GM12878 (cell line): ENCODE measurements around the gene MEN1. TPM values are rescaled to one million over a fixed set of nuclear protein-coding genes. Genes with fewer than 3 reads are reported as not detected.

ENCODE experiments used
- CEBPB ChIP-seq, 2 experiments: fragments of 150-350 bp in 1 of 2; IDR thresholded peaks; 2 replicates each; pipeline ENCODE4 v1.6.1; 2012 to 2014; ENCODE audit warnings: low read depth in 2 of 2, low read length in 2 of 2, borderline replicate concordance in 1 of 2, inconsistent platforms in 1 of 2
- EGR1 ChIP-seq, 2 experiments: IDR thresholded peaks; 1 replicate in 1 of 2; 2 replicates in 1 of 2; pipeline ENCODE4 v1.6.1; 2011 to 2012; ENCODE audit warnings: low read depth in 2 of 2, low read length in 2 of 2, borderline replicate concordance in 1 of 2, mild to moderate bottlenecking in 1 of 2, moderate library complexity in 1 of 2
- EP300 ChIP-seq, 2 experiments: fragments of 150-350 bp in 1 of 2; IDR thresholded peaks; 2 replicates each; pipeline ENCODE4 v1.6.1; 2011 to 2012; ENCODE audit warnings: low read depth in 2 of 2, low read length in 2 of 2, borderline replicate concordance in 1 of 2, improper control_type of control experiment in 1 of 2, inconsistent platforms in 1 of 2; ENCODE audit not compliant: control insufficient read depth in 1 of 2
- IKZF1 ChIP-seq: fragments of 450-650 bp; conservative IDR thresholded peaks from 2 replicates; pipeline ENCODE4 v1.6.1; 2017; ENCODE audit warnings: antibody characterized with exemption, mild to moderate bottlenecking
- IRF4 ChIP-seq: IDR thresholded peaks from 2 replicates; pipeline ENCODE4 v1.6.1; 2011; ENCODE audit warnings: low read depth, low read length
- MYC ChIP-seq: IDR thresholded peaks from 2 replicates; pipeline ENCODE4 v1.6.1; 2011; ENCODE audit warnings: mild to moderate bottlenecking, low read length, moderate library complexity, inconsistent platforms; ENCODE audit not compliant: insufficient read depth, insufficient replicate concordance, insufficient read length, severe bottlenecking
- NFXL1 ChIP-seq: fragments of 450-650 bp; IDR thresholded peaks from 2 replicates; pipeline ENCODE4 v1.6.1; 2017; ENCODE audit warnings: antibody characterized with exemption, mild to moderate bottlenecking, borderline replicate concordance
- NR2F1 ChIP-seq: fragments of 450-650 bp; conservative IDR thresholded peaks from 2 replicates; pipeline ENCODE4 v1.6.1; 2017; ENCODE audit warnings: mild to moderate bottlenecking
- POU2F2 ChIP-seq: IDR thresholded peaks from 3 replicates; pipeline ENCODE4 v1.6.1; 2011; ENCODE audit warnings: low read depth, mild to moderate bottlenecking, low read length, borderline replicate concordance
- PRDM15 ChIP-seq: fragments of 450-650 bp; formaldehyde crosslinking; IDR thresholded peaks from 2 replicates; pipeline ENCODE4 v1.4.0; 2020; ENCODE audit warnings: mild to moderate bottlenecking, moderate library complexity
- RAD21 ChIP-seq: IDR thresholded peaks from 2 replicates; pipeline ENCODE4 v1.6.1; 2011; ENCODE audit warnings: mild to moderate bottlenecking, low read depth, low read length, moderate library complexity; ENCODE audit not compliant: insufficient read depth
- RCOR1 ChIP-seq: conservative IDR thresholded peaks from 2 replicates; pipeline ENCODE4 v1.6.1; 2012; ENCODE audit warnings: low read depth, low read length, improper control_type of control experiment
- SMAD1 ChIP-seq: fragments of 450-650 bp; IDR thresholded peaks from 2 replicates; pipeline ENCODE4 v1.6.1; 2018; ENCODE audit warnings: mild to moderate bottlenecking, low read depth; ENCODE audit not compliant: partially characterized antibody
- SP1 ChIP-seq: IDR thresholded peaks from one replicate; pipeline ENCODE4 v1.6.1; 2011; ENCODE audit warnings: low read depth, low read length
- SREBF2 ChIP-seq: IDR thresholded peaks from 2 replicates; pipeline ENCODE4 v1.6.1; 2012; ENCODE audit warnings: mild to moderate bottlenecking, low read length
- SUZ12 ChIP-seq: fragments of 200-600 bp; sonication (generic); IDR thresholded peaks from one replicate; pipeline ENCODE4 v1.6.1; 2018; ENCODE audit warnings: antibody characterized with exemption, mild to moderate bottlenecking; ENCODE audit not compliant: unreplicated experiment
- TCF7 ChIP-seq: IDR thresholded peaks from 2 replicates; pipeline ENCODE4 v1.6.1; 2014; ENCODE audit warnings: antibody characterized with exemption, borderline replicate concordance
- polyA plus RNA-seq, 11 experiments: library from polyadenylated mRNA; depleted of rRNA in 4 of 11; unstranded in 6 of 11; stranded (reverse) in 5 of 11; fragments of >200 nt; fragmentation: Nextera tagmentation in 4 of 11; fragmentation: Illumina TruSeq in 1 of 11; extraction: Ambion mirVana in 4 of 11; extraction: Trizol in 1 of 11; gene quantifications; 1 replicate in 1 of 11; 2 replicates in 10 of 11; pipeline versions ENCODE4 v1.2.1 to v1.2.3, GENCODE V29; 2011 to 2016; ENCODE audit warnings: inconsistent platforms in 2 of 11, missing spikeins in 2 of 11, low read depth in 1 of 11
- total RNA-seq, 4 experiments: library from RNA; depleted of rRNA in 3 of 4; stranded (reverse); fragments of >200 nt in 3 of 4; fragmentation: Illumina TruSeq in 1 of 4; extraction: Trizol in 1 of 4; gene quantifications; 2 replicates each; pipeline versions ENCODE4 v1.2.1 to v1.2.3, GENCODE V29; 2013 to 2021
- TF ChIP-seq, protein P1 (sequence below): fragments of 450-650 bp; IDR thresholded peaks from 2 replicates; pipeline ENCODE4 v1.6.1; 2016; ENCODE audit warnings: mild to moderate bottlenecking, moderate library complexity, borderline replicate concordance
- TF ChIP-seq, protein P2 (sequence below): IDR thresholded peaks from 2 replicates; pipeline ENCODE4 v1.6.1; 2011; ENCODE audit warnings: borderline replicate concordance, low read depth, mild to moderate bottlenecking, moderate library complexity, low read length; ENCODE audit not compliant: insufficient read depth, poor library complexity, severe bottlenecking

The MEN1 gene
- total and polyA plus RNA-seq, 10 of the 15 experiments (the other 5 are each of a cell fraction or from before 2014, with no cell fraction given): 2.5 to 39.7 (median 20.7) TPM

DNA sequence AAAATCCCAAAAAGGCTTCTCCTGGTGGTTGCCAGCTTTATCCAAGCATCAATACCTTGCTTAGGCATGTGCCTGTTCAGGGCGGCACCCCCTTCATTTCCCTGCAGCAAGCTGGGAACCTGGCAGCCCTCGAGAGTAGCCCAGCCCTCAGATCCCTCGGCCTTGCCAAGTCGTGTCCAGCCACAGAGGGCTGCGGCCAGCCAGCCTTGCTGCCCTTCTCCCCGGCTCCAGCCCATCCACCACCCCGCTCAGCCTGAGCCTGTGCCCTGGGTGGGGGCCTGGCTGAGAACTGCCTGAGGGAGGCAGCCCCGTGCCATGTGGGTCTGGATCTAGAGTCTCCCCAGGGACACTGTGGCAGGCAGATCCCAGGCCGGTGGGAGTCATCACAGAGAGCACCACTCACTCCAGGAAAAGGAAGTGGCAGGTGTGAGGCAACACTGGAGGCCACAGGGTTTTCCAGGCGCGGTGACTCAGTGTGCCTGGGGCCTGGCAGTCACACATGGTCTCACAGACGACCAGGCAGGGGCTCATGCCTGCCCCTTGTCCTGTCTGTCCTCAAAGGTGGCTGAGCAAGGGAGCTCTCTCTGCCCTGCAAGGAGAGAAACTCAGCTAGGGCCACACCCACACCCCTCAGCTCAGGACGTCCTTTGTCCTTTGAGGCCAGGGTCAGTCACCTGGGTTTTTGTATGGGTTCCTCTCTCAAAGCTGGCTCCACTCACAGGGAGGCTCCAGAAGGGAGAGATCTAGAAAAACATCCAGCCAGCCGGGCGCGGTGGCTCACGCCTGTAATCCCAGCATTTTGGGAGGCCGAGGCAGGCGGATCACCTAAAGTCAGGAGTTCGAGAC, 46.3 kb upstream of the MEN1 start (continued):
- no peak for TF ChIP-seq NFXL1
- no peak for TF ChIP-seq MYC
- no peak for TF ChIP-seq SUZ12
- no peak for TF ChIP-seq TCF7
- peak; percentile 76 for TF ChIP-seq IRF4
- peak; percentile 85 for TF ChIP-seq IKZF1
- TF ChIP-seq RAD21: no peak
- peak; percentile 27; the same call in 1 of the 3 replicates for TF ChIP-seq POU2F2
- TF ChIP-seq SREBF2: no peak
- TF ChIP-seq EGR1 (IDR thresholded peaks at IDR 0.05; ENCODE audit: borderline replicate concordance in 1 of 2, low read depth in 2 of 2, low read length in 2 of 2): no peak
- no peak for TF ChIP-seq PRDM15 (CRISPR knock-in tag)
- peak in 1 of 2 experiments; percentile 32; a peak in 1 of 4 replicates for TF ChIP-seq CEBPB (IDR thresholded peaks at IDR 0.05; ENCODE audit: borderline replicate concordance in 1 of 2, low read depth in 2 of 2, low read length in 2 of 2)
- no peak for TF ChIP-seq RCOR1
- TF ChIP-seq, protein P1, sequence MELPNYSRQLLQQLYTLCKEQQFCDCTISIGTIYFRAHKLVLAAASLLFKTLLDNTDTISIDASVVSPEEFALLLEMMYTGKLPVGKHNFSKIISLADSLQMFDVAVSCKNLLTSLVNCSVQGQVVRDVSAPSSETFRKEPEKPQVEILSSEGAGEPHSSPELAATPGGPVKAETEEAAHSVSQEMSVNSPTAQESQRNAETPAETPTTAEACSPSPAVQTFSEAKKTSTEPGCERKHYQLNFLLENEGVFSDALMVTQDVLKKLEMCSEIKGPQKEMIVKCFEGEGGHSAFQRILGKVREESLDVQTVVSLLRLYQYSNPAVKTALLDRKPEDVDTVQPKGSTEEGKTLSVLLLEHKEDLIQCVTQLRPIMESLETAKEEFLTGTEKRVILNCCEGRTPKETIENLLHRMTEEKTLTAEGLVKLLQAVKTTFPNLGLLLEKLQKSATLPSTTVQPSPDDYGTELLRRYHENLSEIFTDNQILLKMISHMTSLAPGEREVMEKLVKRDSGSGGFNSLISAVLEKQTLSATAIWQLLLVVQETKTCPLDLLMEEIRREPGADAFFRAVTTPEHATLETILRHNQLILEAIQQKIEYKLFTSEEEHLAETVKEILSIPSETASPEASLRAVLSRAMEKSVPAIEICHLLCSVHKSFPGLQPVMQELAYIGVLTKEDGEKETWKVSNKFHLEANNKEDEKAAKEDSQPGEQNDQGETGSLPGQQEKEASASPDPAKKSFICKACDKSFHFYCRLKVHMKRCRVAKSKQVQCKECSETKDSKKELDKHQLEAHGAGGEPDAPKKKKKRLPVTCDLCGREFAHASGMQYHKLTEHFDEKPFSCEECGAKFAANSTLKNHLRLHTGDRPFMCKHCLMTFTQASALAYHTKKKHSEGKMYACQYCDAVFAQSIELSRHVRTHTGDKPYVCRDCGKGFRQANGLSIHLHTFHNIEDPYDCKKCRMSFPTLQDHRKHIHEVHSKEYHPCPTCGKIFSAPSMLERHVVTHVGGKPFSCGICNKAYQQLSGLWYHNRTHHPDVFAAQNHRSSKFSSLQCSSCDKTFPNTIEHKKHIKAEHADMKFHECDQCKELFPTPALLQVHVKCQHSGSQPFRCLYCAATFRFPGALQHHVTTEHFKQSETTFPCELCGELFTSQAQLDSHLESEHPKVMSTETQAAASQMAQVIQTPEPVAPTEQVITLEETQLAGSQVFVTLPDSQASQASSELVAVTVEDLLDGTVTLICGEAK: no peak
- TF ChIP-seq SP1: no peak
- TF ChIP-seq, protein P2, sequence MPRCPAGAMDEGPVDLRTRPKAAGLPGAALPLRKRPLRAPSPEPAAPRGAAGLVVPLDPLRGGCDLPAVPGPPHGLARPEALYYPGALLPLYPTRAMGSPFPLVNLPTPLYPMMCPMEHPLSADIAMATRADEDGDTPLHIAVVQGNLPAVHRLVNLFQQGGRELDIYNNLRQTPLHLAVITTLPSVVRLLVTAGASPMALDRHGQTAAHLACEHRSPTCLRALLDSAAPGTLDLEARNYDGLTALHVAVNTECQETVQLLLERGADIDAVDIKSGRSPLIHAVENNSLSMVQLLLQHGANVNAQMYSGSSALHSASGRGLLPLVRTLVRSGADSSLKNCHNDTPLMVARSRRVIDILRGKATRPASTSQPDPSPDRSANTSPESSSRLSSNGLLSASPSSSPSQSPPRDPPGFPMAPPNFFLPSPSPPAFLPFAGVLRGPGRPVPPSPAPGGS: no peak
- TF ChIP-seq EP300 (IDR thresholded peaks at IDR 0.05; ENCODE audit: borderline replicate concordance in 1 of 2, control insufficient read depth in 1 of 2, low read depth in 2 of 2, low read length in 2 of 2): no peak
- TF ChIP-seq NR2F1: peak; percentile 34; the same call in 1 of the 2 replicates
- TF ChIP-seq SMAD1: no peak
